Trophoblast cell (in vitro differentiated cells and primary cell): Measurements from ENCODE around the gene EPHB1.

Experiments
- DNase-seq, 2 donors: peaks; one replicate each; pipeline ENCODE4 v3.0.0-alpha.2; 2016
- H2AFZ ChIP-seq: 2 replicates; pipeline ENCODE4 v1.6.1; 2013; ENCODE audit warnings: low read length, moderate library complexity, mild to moderate bottlenecking; ENCODE audit not compliant: insufficient read depth, poor library complexity
- H2AK5ac ChIP-seq: 2 replicates; pipeline ENCODE4 v1.6.1; 2013; ENCODE audit warnings: mild to moderate bottlenecking, low read length
- H2BK120ac ChIP-seq: 2 replicates; pipeline ENCODE4 v1.6.1; 2013; ENCODE audit warnings: low read length, mild to moderate bottlenecking, moderate library complexity; ENCODE audit not compliant: insufficient read depth, poor library complexity
- H2BK12ac ChIP-seq: 2 replicates; pipeline ENCODE4 v1.6.1; 2013; ENCODE audit warnings: mild to moderate bottlenecking, low read length, moderate library complexity
- H2BK5ac ChIP-seq: 2 replicates; pipeline ENCODE4 v1.6.1; 2013; ENCODE audit warnings: low read length, low read depth, moderate library complexity, mild to moderate bottlenecking; ENCODE audit not compliant: poor library complexity
- H3K14ac ChIP-seq: 2 replicates; pipeline ENCODE4 v1.6.1; 2013; ENCODE audit warnings: mild to moderate bottlenecking, low read length
- H3K18ac ChIP-seq: 2 replicates; pipeline ENCODE4 v1.6.1; 2013; ENCODE audit warnings: mild to moderate bottlenecking, low read length
- H3K23ac ChIP-seq: 2 replicates; pipeline ENCODE4 v1.6.1; 2013; ENCODE audit warnings: low read length
- H3K27ac ChIP-seq: 2 replicates; pipeline ENCODE4 v1.5.1; 2013; ENCODE audit warnings: low read depth, mild to moderate bottlenecking, inconsistent platforms, low read length, moderate library complexity
- H3K27me3 ChIP-seq: 2 replicates; pipeline ENCODE4 v1.6.1; 2013; ENCODE audit warnings: inconsistent platforms, mild to moderate bottlenecking, low read length, moderate library complexity; ENCODE audit not compliant: insufficient read depth
- H3K36me3 ChIP-seq, 2 experiments: 1 replicate in 1 of 2; 2 replicates in 1 of 2; pipeline ENCODE4 v1.6.1; 2013; ENCODE audit warnings: low read length in 2 of 2, mild to moderate bottlenecking in 2 of 2, moderate library complexity in 1 of 2; ENCODE audit not compliant: insufficient read depth in 2 of 2, control insufficient read depth in 1 of 2
- H3K4ac ChIP-seq: 2 replicates; pipeline ENCODE4 v1.6.1; 2013; ENCODE audit warnings: low read depth, mild to moderate bottlenecking, low read length, moderate library complexity
- H3K4me1 ChIP-seq, 2 experiments: 1 replicate in 1 of 2; 2 replicates in 1 of 2; pipeline ENCODE4 v1.6.1; 2013; ENCODE audit warnings: low read length in 2 of 2, mild to moderate bottlenecking in 2 of 2, moderate library complexity in 1 of 2; ENCODE audit not compliant: insufficient read depth in 2 of 2, control insufficient read depth in 1 of 2
- H3K4me2 ChIP-seq: 2 replicates; pipeline ENCODE4 v1.6.1; 2013; ENCODE audit warnings: inconsistent platforms, mild to moderate bottlenecking, low read length, moderate library complexity
- H3K4me3 ChIP-seq: 2 replicates; pipeline ENCODE4 v1.5.1; 2013; ENCODE audit warnings: mild to moderate bottlenecking, low read depth, low read length, inconsistent platforms
- H3K79me1 ChIP-seq: one replicate; pipeline ENCODE4 v1.6.1; 2013; ENCODE audit warnings: low read length
- H3K79me2 ChIP-seq: 2 replicates; pipeline ENCODE4 v1.6.1; 2013; ENCODE audit warnings: low read length, mild to moderate bottlenecking; ENCODE audit not compliant: control insufficient read depth, insufficient read depth, poor library complexity
- H3K9ac ChIP-seq: 2 replicates; pipeline ENCODE4 v1.6.1; 2013; ENCODE audit warnings: mild to moderate bottlenecking, low read length
- H3K9me3 ChIP-seq: 2 replicates; pipeline ENCODE4 v1.6.1; 2013; ENCODE audit warnings: low read depth, mild to moderate bottlenecking, control low read depth, inconsistent platforms, low read length; ENCODE audit not compliant: insufficient read depth
- H4K12ac ChIP-seq: 2 replicates; pipeline ENCODE4 v1.6.1; 2013; ENCODE audit warnings: low read depth, mild to moderate bottlenecking, low read length, moderate library complexity
- H4K8ac ChIP-seq: 2 replicates; pipeline ENCODE4 v1.6.1; 2013; ENCODE audit warnings: low read depth, mild to moderate bottlenecking, low read length, moderate library complexity
- H4K91ac ChIP-seq: one replicate; pipeline ENCODE4 v1.6.1; 2013; ENCODE audit warnings: low read depth, mild to moderate bottlenecking, low read length, moderate library complexity
- WGBS: extraction: QIAGEN DNeasy Blood & Tissue Kit; methylation state at CpG from one replicate; pipeline ENCODE4 v1.1.7; 2013; ENCODE audit warnings: missing lambda C conversion rate; ENCODE audit not compliant: insufficient read length, insufficient coverage; ENCODE audit errors: extremely low coverage; 5-methylcytosine and 5-hydroxymethylcytosine counted together

Gene EPHB1

GRCh38 chr3:135237371-135238143, 442.5 kb downstream of the EPHB1 start:
- Histone ChIP-seq H2AK5ac (no peak overlapping the region), H2BK120ac (no peak overlapping the region), H3K4me1 (peaks cover 0 to 4% of the 10 kb centered on the region in 2 experiments), H3K4me2 (no peak overlapping the region), H3K18ac (no peak overlapping the region), H3K4me3 (no peak overlapping the region), H4K12ac (no peak overlapping the region), H3K9ac (no peak overlapping the region), H4K8ac (no peak overlapping the region), H3K9me3 (peaks cover 8% of the 10 kb centered on the region), H3K79me1 (no peaks in the 10 kb centered on the region), H2BK5ac (no peak overlapping the region), H3K4ac (no peak overlapping the region), H3K27me3 (no peaks in the 10 kb centered on the region), H4K91ac (no peak overlapping the region), H2BK12ac (no peak overlapping the region), H3K23ac (no peak overlapping the region), H3K36me3 (no peaks in the 10 kb centered on the region), H3K14ac (no peak overlapping the region), H3K27ac (no peak overlapping the region), H3K79me2 (no peaks in the 10 kb centered on the region), H2AFZ (no peak overlapping the region)
- no CpG with 5 or more reads among the region's 3 CpGs for WGBS
- no peak for DNase-seq

DNA sequence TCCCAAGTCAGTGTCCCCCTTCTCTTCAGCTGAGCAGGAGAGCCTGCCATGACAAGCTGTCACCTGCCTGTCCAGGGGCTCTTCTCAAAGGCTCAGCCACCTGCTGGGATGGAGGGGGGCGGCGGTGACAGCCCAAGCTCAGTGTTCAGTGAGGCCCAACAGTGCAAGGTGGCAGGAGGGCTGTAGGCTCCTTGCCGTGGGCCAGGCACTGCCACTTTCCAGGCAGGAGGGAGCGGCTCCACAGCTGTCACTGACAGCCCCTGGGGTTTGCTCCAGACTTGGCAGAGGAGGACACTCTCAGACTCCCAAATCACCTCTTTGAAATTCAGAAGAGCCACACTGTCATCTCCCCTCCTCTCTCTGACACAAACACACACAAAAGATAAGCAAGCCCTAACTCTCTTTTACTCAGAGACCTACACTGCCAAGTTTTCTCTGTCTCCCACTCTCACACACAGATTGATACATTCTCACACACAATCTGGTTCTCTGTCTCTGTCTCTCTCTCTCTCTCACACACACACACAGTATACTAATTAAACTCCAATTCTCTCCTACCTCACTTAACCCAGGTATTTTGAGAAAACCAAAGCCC, 443.3 kb downstream of the EPHB1 start:
- Histone ChIP-seq H4K8ac (no peak overlapping the region), H3K4me3 (no peak overlapping the region), H4K91ac (no peak overlapping the region), H3K9me3 (peaks cover 6% of the 10 kb centered on the region), H3K79me2 (no peaks in the 10 kb centered on the region), H4K12ac (no peak overlapping the region), H3K18ac (no peak overlapping the region), H2AK5ac (no peak overlapping the region), H3K36me3 (no peaks in the 10 kb centered on the region), H3K4me1 (peaks cover 0 to 4% of the 10 kb centered on the region in 2 experiments), H3K27me3 (no peaks in the 10 kb centered on the region), H3K4me2 (no peak overlapping the region), H3K23ac (no peak overlapping the region), H3K4ac (no peak overlapping the region), H3K9ac (no peak overlapping the region), H2BK12ac (no peak overlapping the region), H3K79me1 (no peaks in the 10 kb centered on the region), H2BK120ac (no peak overlapping the region), H3K14ac (no peak overlapping the region), H3K27ac (no peak overlapping the region), H2AFZ (no peak overlapping the region), H2BK5ac (no peak overlapping the region)
- WGBS = no CpG with 5 or more reads among the region's 4 CpGs
- no peak for DNase-seq

DNA sequence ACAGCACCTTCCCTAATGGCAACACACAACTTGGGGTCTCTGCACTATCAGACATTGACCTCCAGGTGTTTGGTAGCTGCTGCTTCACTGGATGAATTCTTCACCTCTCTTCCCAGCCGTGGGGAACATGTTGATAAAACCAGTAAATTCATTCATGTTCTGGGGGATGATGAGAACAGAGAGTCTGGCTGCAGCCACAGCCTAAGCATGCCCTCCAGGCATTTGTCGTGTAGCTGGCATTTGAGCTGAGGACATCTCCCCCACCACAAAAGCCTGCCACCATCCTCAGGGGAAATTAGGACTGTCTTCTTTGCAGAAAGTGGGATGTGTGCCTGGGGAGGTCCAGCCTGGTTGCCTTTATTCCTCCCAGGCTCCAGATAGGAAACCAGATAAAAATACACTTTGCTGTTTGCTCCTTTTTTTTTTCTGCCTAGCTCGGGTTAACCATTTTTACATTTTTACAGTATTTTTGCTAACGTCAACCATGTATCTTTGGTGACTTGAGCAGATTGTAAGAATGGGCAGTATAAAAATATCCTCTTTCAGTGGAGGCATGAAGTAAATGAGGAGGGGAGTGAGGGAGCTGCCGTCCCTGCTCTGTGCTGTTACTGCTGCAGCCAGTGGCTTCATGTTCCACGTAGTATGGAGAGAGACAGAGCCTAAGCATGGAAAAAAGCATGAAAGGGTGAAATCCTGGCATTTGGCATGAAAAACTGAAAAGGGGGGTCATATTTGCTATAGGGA, 444.0 kb downstream of the EPHB1 start:
- no peak overlapping the region for H2AK5ac ChIP-seq
- peaks cover 2% of the 10 kb centered on the region for H3K9me3 ChIP-seq
- no peak overlapping the region for H2AFZ ChIP-seq
- H3K4me1 ChIP-seq = peaks cover 0 to 4% of the 10 kb centered on the region in 2 experiments
- DNase-seq = no peak
- H3K36me3 ChIP-seq = no peaks in the 10 kb centered on the region
- H4K91ac ChIP-seq = no peak overlapping the region
- no peak overlapping the region for H3K14ac ChIP-seq
- H3K79me1 ChIP-seq = no peaks in the 10 kb centered on the region
- WGBS = no CpG with 5 or more reads among the region's 6 CpGs
- H3K79me2 ChIP-seq = no peaks in the 10 kb centered on the region
- H3K18ac ChIP-seq = no peak overlapping the region
- H4K8ac ChIP-seq = no peak overlapping the region
- no peak overlapping the region for H3K4me2 ChIP-seq
- H2BK5ac ChIP-seq = no peak overlapping the region
- H3K9ac ChIP-seq = no peak overlapping the region
- no peaks in the 10 kb centered on the region for H3K27me3 ChIP-seq
- no peak overlapping the region for H2BK120ac ChIP-seq
- H3K23ac ChIP-seq = no peak overlapping the region
- no peak overlapping the region for H2BK12ac ChIP-seq
- no peak overlapping the region for H3K4ac ChIP-seq
- no peak overlapping the region for H4K12ac ChIP-seq
- no peak overlapping the region for H3K27ac ChIP-seq
- H3K4me3 ChIP-seq = no peak overlapping the region

DNA sequence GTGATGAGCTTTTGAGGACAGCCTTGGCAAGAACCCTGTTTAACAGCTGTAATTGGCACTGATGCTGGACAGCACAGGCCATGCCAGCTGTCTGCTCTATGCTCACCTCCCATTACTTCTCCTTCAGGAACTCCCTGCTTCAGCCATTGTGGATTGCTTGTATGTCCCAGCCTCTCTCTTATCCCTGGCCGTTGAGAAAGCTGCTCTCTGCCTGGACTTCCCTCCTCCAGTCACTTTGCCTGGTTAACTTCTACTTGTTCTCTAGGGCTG, 444.5 kb downstream of the EPHB1 start:
- peaks cover 0 to 4% of the 10 kb centered on the region in 2 experiments for H3K4me1 ChIP-seq
- H2AFZ ChIP-seq = no peak overlapping the region
- no peaks in the 10 kb centered on the region for H3K79me1 ChIP-seq
- H2BK12ac ChIP-seq = no peak overlapping the region
- H4K91ac ChIP-seq = no peak overlapping the region
- H2BK5ac ChIP-seq = no peak overlapping the region
- H3K4me3 ChIP-seq = no peak overlapping the region
- no peak overlapping the region for H3K4me2 ChIP-seq
- no peak overlapping the region for H3K27ac ChIP-seq
- no peak overlapping the region for H4K12ac ChIP-seq
- no peaks in the 10 kb centered on the region for H3K79me2 ChIP-seq
- no peak overlapping the region for H3K4ac ChIP-seq
- H3K23ac ChIP-seq = no peak overlapping the region
- H3K27me3 ChIP-seq = no peaks in the 10 kb centered on the region
- WGBS = no CpG with 5 or more reads among the region's 1 CpG
- H4K8ac ChIP-seq = no peak overlapping the region
- H3K9me3 ChIP-seq = peaks cover 2% of the 10 kb centered on the region
- no peak overlapping the region for H3K9ac ChIP-seq
- no peak overlapping the region for H2AK5ac ChIP-seq
- no peak overlapping the region for H3K14ac ChIP-seq
- no peak for DNase-seq
- H2BK120ac ChIP-seq = no peak overlapping the region
- H3K36me3 ChIP-seq = no peaks in the 10 kb centered on the region
- no peak overlapping the region for H3K18ac ChIP-seq
